A375 (cell line): ENCODE results near the gene DDOST. TPM values are rescaled to one million over a fixed set of nuclear protein-coding genes. Genes with fewer than 3 reads are reported as not detected.

Experiments
- total RNA-seq: library from RNA; depleted of rRNA; stranded (reverse); fragments of >200 nt; shearing (Covaris generic); gene quantifications from 2 replicates; pipeline ENCODE4 v1.2.3, GENCODE V29; 2014; rRNA removed

The DDOST gene
- total RNA-seq: 312 and 325 TPM in 2 replicates

GRCh38 chr1:20661207-20662109 lies at the start of gene DDOST:
Gene DDOST (minus strand): TSS chr1:20661369. CDS start chr1:20661350, 19 bp downstream.

GRCh38 chr1:20633190-20634064 lies 27.7 kb downstream of the DDOST start, which contains the start of gene PINK1:
Gene PINK1 (plus strand): TSS chr1:20633458. CDS start chr1:20633549, 91 bp downstream.

Other genes with a start within 250 kb of the DDOST start
- 6.0 and 7.2 TPM in 2 replicates for gene CAMK2N1, start 175.2 kb downstream of the DDOST start, total RNA-seq
- 24.0 and 24.5 TPM in 2 replicates for gene MUL1, start 153.2 kb downstream of the DDOST start, total RNA-seq
- not detected in 2 replicates for gene FAM43B, start 108.8 kb downstream of the DDOST start, total RNA-seq
- not detected in 2 replicates for gene CDA, start 72.3 kb downstream of the DDOST start, total RNA-seq
- 21.6 and 27.6 TPM in 2 replicates for gene PINK1, start 27.9 kb downstream of the DDOST start, total RNA-seq
- gene KIF17, start 56.6 kb upstream of the DDOST start, total RNA-seq: 0.40 and 1.1 TPM in 2 replicates
- 1.7 and 2.8 TPM in 2 replicates for gene SH2D5, start 71.3 kb upstream of the DDOST start, total RNA-seq
- gene HP1BP3, start 125.9 kb upstream of the DDOST start, total RNA-seq: 298 and 370 TPM in 2 replicates